Liver (tissue), 9 donors: ENCODE measurements around the gene REPS1. TPM values are rescaled to one million over a fixed set of nuclear protein-coding genes. Genes with fewer than 3 reads are reported as not detected.

Experiments used
- DNase-seq: peaks from one replicate; pipeline ENCODE4 v3.0.0-alpha.2; 2017; ENCODE audit warnings: low spot score
- H3K27ac ChIP-seq, 2 donors: one replicate each; pipeline ENCODE4 v1.7.0; 2013; ENCODE audit warnings: inconsistent platforms in 2 of 2, low read length in 2 of 2, control low read depth in 1 of 2, low read depth in 1 of 2, mild to moderate bottlenecking in 1 of 2
- H3K27me3 ChIP-seq, 4 donors: one replicate each; pipeline versions ENCODE4 v1.6.1 to v1.7.0; 2013; ENCODE audit warnings: low read length in 3 of 4, inconsistent platforms in 1 of 4, mild to moderate bottlenecking in 1 of 4, moderate library complexity in 1 of 4; ENCODE audit not compliant: control insufficient read depth in 4 of 4, insufficient read depth in 4 of 4
- H3K36me3 ChIP-seq, 4 donors: one replicate each; pipeline versions ENCODE4 v1.6.1 to v1.7.0; 2013; ENCODE audit warnings: low read length in 3 of 4, mild to moderate bottlenecking in 3 of 4, low read depth in 1 of 4, moderate library complexity in 1 of 4; ENCODE audit not compliant: control insufficient read depth in 4 of 4, insufficient read depth in 3 of 4
- H3K4me1 ChIP-seq, 4 donors: one replicate each; pipeline versions ENCODE4 v1.6.1 to v1.7.0; 2013; ENCODE audit warnings: low read length in 3 of 4, mild to moderate bottlenecking in 3 of 4, moderate library complexity in 1 of 4; ENCODE audit not compliant: control insufficient read depth in 4 of 4, insufficient read depth in 4 of 4
- H3K4me3 ChIP-seq, 3 donors: one replicate each; pipeline versions ENCODE4 v1.6.1 to v1.7.0; 2013; ENCODE audit warnings: low read length in 3 of 3, control low read depth in 1 of 3, low read depth in 1 of 3, mild to moderate bottlenecking in 1 of 3
- H3K9ac ChIP-seq, 2 donors: one replicate each; pipeline ENCODE4 v1.7.0; 2013; ENCODE audit warnings: low read length in 2 of 2, mild to moderate bottlenecking in 2 of 2, moderate library complexity in 2 of 2, control low read depth in 1 of 2, low read depth in 1 of 2
- H3K9me3 ChIP-seq, 4 donors: one replicate each; pipeline versions ENCODE4 v1.6.1 to v1.7.0; 2013; ENCODE audit warnings: low read length in 3 of 4; ENCODE audit not compliant: control insufficient read depth in 4 of 4
- ATF3 ChIP-seq: IDR thresholded peaks from 2 replicates; pipeline ENCODE4 v1.6.1; 2016; ENCODE audit warnings: antibody characterized with exemption
- CTCF ChIP-seq: fragments of 150-350 bp; IDR thresholded peaks from 2 replicates; pipeline ENCODE4 v1.5.1; 2017; ENCODE audit warnings: improper control_type of control experiment, low read depth, low read length; ENCODE audit not compliant: missing input control
- EGR1 ChIP-seq, 2 donors: IDR thresholded peaks; 2 replicates each; pipeline ENCODE4 v1.6.1; 2016 to 2018; ENCODE audit warnings: antibody characterized with exemption in 2 of 2, low read depth in 2 of 2
- FOXA2 ChIP-seq: IDR thresholded peaks from 2 replicates; pipeline ENCODE4 v1.6.1; 2016; ENCODE audit warnings: antibody characterized with exemption
- GABPA ChIP-seq, 2 donors: IDR thresholded peaks in 1 of 2; conservative IDR thresholded peaks in 1 of 2; 2 replicates each; pipeline ENCODE4 v1.6.1; 2016; ENCODE audit warnings: antibody characterized with exemption in 2 of 2, mild to moderate bottlenecking in 1 of 2, moderate library complexity in 1 of 2
- HNF4A ChIP-seq, 2 donors: conservative IDR thresholded peaks; 2 replicates each; pipeline ENCODE4 v1.6.1; 2016; ENCODE audit warnings: antibody characterized with exemption in 2 of 2, mild to moderate bottlenecking in 2 of 2
- HNF4G ChIP-seq: IDR thresholded peaks from 2 replicates; pipeline ENCODE4 v1.6.1; 2016; ENCODE audit warnings: antibody characterized with exemption
- JUND ChIP-seq, 2 donors: IDR thresholded peaks; 2 replicates each; pipeline ENCODE4 v1.6.1; 2016; ENCODE audit warnings: antibody characterized with exemption in 2 of 2
- MAX ChIP-seq: IDR thresholded peaks from 2 replicates; pipeline ENCODE4 v1.6.1; 2016; ENCODE audit warnings: antibody characterized with exemption
- NR2F2 ChIP-seq: IDR thresholded peaks from 2 replicates; pipeline ENCODE4 v1.6.1; 2016; ENCODE audit warnings: antibody characterized with exemption
- RAD21 ChIP-seq, 2 donors: IDR thresholded peaks; 2 replicates each; pipeline ENCODE4 v1.6.1; 2016; ENCODE audit warnings: antibody characterized with exemption in 2 of 2, mild to moderate bottlenecking in 2 of 2
- REST ChIP-seq: IDR thresholded peaks from 2 replicates; pipeline ENCODE4 v1.6.1; 2016; ENCODE audit warnings: antibody characterized with exemption, mild to moderate bottlenecking
- RXRA ChIP-seq, 2 donors: IDR thresholded peaks; 2 replicates each; pipeline ENCODE4 v1.6.1; 2017 to 2018; ENCODE audit warnings: antibody characterized with exemption in 2 of 2, mild to moderate bottlenecking in 1 of 2
- SP1 ChIP-seq: IDR thresholded peaks from 2 replicates; pipeline ENCODE4 v1.6.1; 2018; ENCODE audit warnings: antibody characterized with exemption, mild to moderate bottlenecking
- TAF1 ChIP-seq: conservative IDR thresholded peaks from 2 replicates; pipeline ENCODE4 v1.6.1; 2016; ENCODE audit warnings: antibody characterized with exemption, mild to moderate bottlenecking
- YY1 ChIP-seq: IDR thresholded peaks from 2 replicates; pipeline ENCODE4 v1.6.1; 2016; ENCODE audit warnings: antibody characterized with exemption, mild to moderate bottlenecking
- ZBTB33 ChIP-seq: IDR thresholded peaks from 2 replicates; pipeline ENCODE4 v1.6.1; 2016; ENCODE audit warnings: antibody characterized with exemption
- WGBS: extraction: QIAGEN DNeasy Blood & Tissue Kit; methylation state at CpG from one replicate; pipeline ENCODE4 v1.1.7; 2013; 5-methylcytosine and 5-hydroxymethylcytosine counted together
- polyA plus RNA-seq, 2 donors: library from polyadenylated mRNA; stranded (reverse) in 1 of 2; unstranded in 1 of 2; fragments of 200-250 nt in 1 of 2; fragments of >200 nt in 1 of 2; fragmentation: Nextera tagmentation in 1 of 2; extraction: Ambion mirVana in 1 of 2; gene quantifications; one replicate each; pipeline versions ENCODE4 v1.2.1 to v1.2.3, GENCODE V29; 2013 to 2015
- total RNA-seq, 2 donors: library from RNA; depleted of rRNA; stranded (reverse); fragments of >200 nt; gene quantifications; one replicate each; pipeline ENCODE4 v1.2.3, GENCODE V29; 2014
- donor health status: healthy.
- donor health status: healthy.
- donor health status: healthy.
- donor health status: healthy.
- donor health status: healthy.

The REPS1 gene
- total and polyA plus RNA-seq, 4 donors, result 12.3 to 46.4 (median 21.1) TPM

GRCh38 chr6:138965291-138965874 lies 22.7 kb downstream of the REPS1 start:
- Histone ChIP-seq H3K27ac (no peak overlapping the region), H3K4me3 (no peak overlapping the region), H3K27me3 (no peaks in the 10 kb centered on the region), H3K4me1 (peaks cover 0 to 4% (median 0%) of the 10 kb centered on the region in 4 donors), H3K36me3 (no peaks in the 10 kb centered on the region), H3K9ac (no peak overlapping the region), H3K9me3 (no peaks in the 10 kb centered on the region)
- DNase-seq, result no peak
- TF ChIP-seq MAX (no peak), RAD21 (IDR thresholded peaks at IDR 0.05) (no peak), ATF3 (no peak), GABPA (IDR thresholded peaks at IDR 0.05 in 1 of 2, conservative IDR thresholded peaks at IDR 0.05 in 1 of 2) (no peak), NR2F2 (no peak), ZBTB33 (no peak), REST (no peak), CTCF (no peak), JUND (IDR thresholded peaks at IDR 0.05) (no peak), HNF4A (conservative IDR thresholded peaks at IDR 0.05) (no peak), EGR1 (IDR thresholded peaks at IDR 0.05; ENCODE audit: low read depth in 2 of 2) (no peak), YY1 (no peak), TAF1 (no peak), FOXA2 (no peak), RXRA (IDR thresholded peaks at IDR 0.05) (no peak), HNF4G (no peak)
- WGBS, result 93% methylated on average over 4 of the region's 4 CpGs

- WGBS, result 98% methylated on average over 1 of the region's 1 CpG
- H3K4me3 ChIP-seq, result no peak overlapping the region
- no peak overlapping the region for H3K27ac ChIP-seq
- no peaks in the 10 kb centered on the region for H3K27me3 ChIP-seq
- H3K9me3 ChIP-seq, result no peaks in the 10 kb centered on the region
- no peak for DNase-seq
- H3K4me1 ChIP-seq, result peaks cover 0 to 3% (median under 1%) of the 10 kb centered on the region in 4 donors
- no peak overlapping the region for H3K9ac ChIP-seq
- H3K36me3 ChIP-seq, result no peaks in the 10 kb centered on the region
- no peak for TF ChIP-seq SP1
- no peak for TF ChIP-seq MAX
- no peak for TF ChIP-seq TAF1
- TF ChIP-seq REST, result no peak
- no peak for TF ChIP-seq ZBTB33
- no peak for TF ChIP-seq NR2F2
- no peak for TF ChIP-seq HNF4G
- no peak for TF ChIP-seq FOXA2
- TF ChIP-seq JUND (IDR thresholded peaks at IDR 0.05), result no peak
These were observed 24.0 kb downstream of the REPS1 start for GRCh38 chr6:138964012-138964411.
